ENCODE results near the gene SEPTIN3. TPM values are rescaled to one million over a fixed set of nuclear protein-coding genes. Genes with fewer than 3 reads are reported as not detected.
A peak's percentile ranks its signal among the peaks of the same experiment; 100 is the strongest.

The SEPTIN3 gene
- total RNA-seq, 5 donors from 2014 or later (not counting 1 experiment from before 2014, with no cell fraction given) = 0.10 to 0.30 (median 0.23) TPM

GRCh38 chr22:41925783-41926460 lies 43.3 kb upstream of the SEPTIN3 start:
- CTCF ChIA-PET = interaction anchor here (0.5 to 4.5 kb wide), 13 partner anchors 14 to 975 kb away, joined by 3 to 48 read pairs (median 4); partner anchors contain the start of genes SNU13 (in 1 of the 2) and SREBF2 (in 1 of the 2)
- DNase-seq (peak; percentile 39 to 86 (median 69)), ATAC-seq (replicated peaks in 1 of 4) (peak; percentile 81 to 87 (median 86))
- H3K27ac ChIP-seq (ENCODE audit: low read length) = no peak overlapping the region
- H3K4me3 ChIP-seq (ENCODE audit: control insufficient read depth in 1 of 2, extremely low read depth in 1 of 2, low read length in 1 of 2) = peak overlapping the region; percentile 32 to 37
- POLR2A ChIA-PET = interaction anchor here in 1 of 2 donors (0.8 to 1.0 kb wide), 3 partner anchors 14 to 125 kb away, joined by 5 to 9 read pairs (median 5); partner anchors contain the start of gene CCDC134
- no peaks in the 10 kb centered on the region for H3K36me3 ChIP-seq (ENCODE audit: control insufficient read depth in 2 of 2, extremely low read depth in 1 of 2, insufficient read depth in 1 of 2, low read length in 1 of 2)
- no peaks in the 10 kb centered on the region for H3K9me3 ChIP-seq
- no peaks in the 10 kb centered on the region for H3K9me3 Mint-ChIP-seq
- peak overlapping the region; percentile 39 to 69 for H3K27ac Mint-ChIP-seq
- H3K27me3 Mint-ChIP-seq = no peaks in the 10 kb centered on the region
- 6% methylated on average over 29 of the region's 48 CpGs for WGBS (ENCODE audit: insufficient coverage)
- peaks cover 16 to 24% (median 21%) of the 10 kb centered on the region in 3 donors for H3K4me1 Mint-ChIP-seq
- H3K4me1 ChIP-seq (ENCODE audit: control insufficient read depth in 1 of 2, extremely low read depth in 1 of 2, insufficient read depth in 2 of 2, low read length in 2 of 2) = peaks cover 0 to 34% of the 10 kb centered on the region in 2 experiments
- H3K27me3 ChIP-seq (replicated peaks in 1 of 2; ENCODE audit: control insufficient read depth in 2 of 2, extremely low read depth in 1 of 2, insufficient read depth in 2 of 2, low read length in 1 of 2) = peaks cover 0 to 19% of the 10 kb centered on the region in 2 experiments
- H3K36me3 Mint-ChIP-seq = no peaks in the 10 kb centered on the region
- peak overlapping the region; percentile 78 to 79 (median 79) for H3K4me3 Mint-ChIP-seq

GRCh38 chr22:41927813-41928212 lies 41.4 kb upstream of the SEPTIN3 start:
- Histone ChIP-seq H3K4me3 (ENCODE audit: control insufficient read depth in 1 of 2, extremely low read depth in 1 of 2, low read length in 1 of 2) (no peak overlapping the region), H3K27me3 (replicated peaks in 1 of 2; ENCODE audit: control insufficient read depth in 2 of 2, extremely low read depth in 1 of 2, insufficient read depth in 2 of 2, low read length in 1 of 2) (peaks cover 0 to 19% of the 10 kb centered on the region in 2 experiments), H3K9me3 (no peaks in the 10 kb centered on the region), H3K36me3 (ENCODE audit: control insufficient read depth in 2 of 2, extremely low read depth in 1 of 2, insufficient read depth in 1 of 2, low read length in 1 of 2) (no peaks in the 10 kb centered on the region), H3K4me1 (ENCODE audit: control insufficient read depth in 1 of 2, extremely low read depth in 1 of 2, insufficient read depth in 2 of 2, low read length in 2 of 2) (peaks cover 0 to 34% of the 10 kb centered on the region in 2 experiments), H3K27ac (ENCODE audit: low read length) (no peak overlapping the region)
- WGBS (ENCODE audit: insufficient coverage) = 87% methylated on average over 5 of the region's 6 CpGs
- Mint-ChIP-seq H3K27me3 (no peaks in the 10 kb centered on the region), H3K9me3 (no peaks in the 10 kb centered on the region), H3K36me3 (no peaks in the 10 kb centered on the region), H3K4me3 (peak overlapping the region in 2 of 3 donors; percentile 74 to 76), H3K4me1 (peaks cover 16 to 29% (median 21%) of the 10 kb centered on the region in 3 donors), H3K27ac (peak overlapping the region in 1 of 2 donors; percentile 71)
- POLR2A ChIA-PET = no interaction called here
- DNase-seq (no peak), ATAC-seq (replicated peaks in 1 of 4) (no peak)
- CTCF ChIA-PET = interaction anchor here in 1 of 2 donors (4.5 kb wide), 1 partner anchor 12 kb away, joined by 48 read pairs; no protein-coding TSS in a partner anchor

- CTCF ChIA-PET = interaction anchor here (0.6 to 4.5 kb wide), 3 partner anchors 11 to 156 kb away, joined by 3 to 48 read pairs (median 7); no protein-coding TSS in a partner anchor
- H3K27me3 Mint-ChIP-seq = no peaks in the 10 kb centered on the region
- no peak overlapping the region for H3K4me3 ChIP-seq (ENCODE audit: control insufficient read depth in 1 of 2, extremely low read depth in 1 of 2, low read length in 1 of 2)
- H3K4me1 ChIP-seq (ENCODE audit: control insufficient read depth in 1 of 2, extremely low read depth in 1 of 2, insufficient read depth in 2 of 2, low read length in 2 of 2) = peaks cover 0 to 37% of the 10 kb centered on the region in 2 experiments
- no peak for ATAC-seq (replicated peaks in 1 of 4)
- no peaks in the 10 kb centered on the region for H3K9me3 Mint-ChIP-seq
- H3K36me3 Mint-ChIP-seq = no peaks in the 10 kb centered on the region
- H3K27me3 ChIP-seq (replicated peaks in 1 of 2; ENCODE audit: control insufficient read depth in 2 of 2, extremely low read depth in 1 of 2, insufficient read depth in 2 of 2, low read length in 1 of 2) = peaks cover 0 to 17% of the 10 kb centered on the region in 2 experiments
- no peak overlapping the region for H3K27ac ChIP-seq (ENCODE audit: low read length)
- peaks cover 17 to 30% (median 21%) of the 10 kb centered on the region in 3 donors for H3K4me1 Mint-ChIP-seq
- POLR2A ChIA-PET = no interaction called here
- no peaks in the 10 kb centered on the region for H3K9me3 ChIP-seq
- 67% methylated on average over 10 of the region's 14 CpGs for WGBS (ENCODE audit: insufficient coverage)
- no peaks in the 10 kb centered on the region for H3K36me3 ChIP-seq (ENCODE audit: control insufficient read depth in 2 of 2, extremely low read depth in 1 of 2, insufficient read depth in 1 of 2, low read length in 1 of 2)
- H3K27ac Mint-ChIP-seq = no peak overlapping the region
- H3K4me3 Mint-ChIP-seq = peak overlapping the region in 2 of 3 donors; percentile 6 to 16
- no peak for DNase-seq
These were observed 40.4 kb upstream of the SEPTIN3 start for GRCh38 chr22:41928593-41929417.

GRCh38 chr22:41929418-41929810 lies 39.8 kb upstream of the SEPTIN3 start:
- WGBS (ENCODE audit: insufficient coverage) = 93% methylated on average over 8 of the region's 8 CpGs
- H3K27me3 Mint-ChIP-seq = no peaks in the 10 kb centered on the region
- Histone ChIP-seq H3K9me3 (no peaks in the 10 kb centered on the region), H3K36me3 (ENCODE audit: control insufficient read depth in 2 of 2, extremely low read depth in 1 of 2, insufficient read depth in 1 of 2, low read length in 1 of 2) (no peaks in the 10 kb centered on the region), H3K27me3 (replicated peaks in 1 of 2; ENCODE audit: control insufficient read depth in 2 of 2, extremely low read depth in 1 of 2, insufficient read depth in 2 of 2, low read length in 1 of 2) (peaks cover 0 to 17% of the 10 kb centered on the region in 2 experiments), H3K27ac (ENCODE audit: low read length) (no peak overlapping the region), H3K4me1 (ENCODE audit: control insufficient read depth in 1 of 2, extremely low read depth in 1 of 2, insufficient read depth in 2 of 2, low read length in 2 of 2) (peaks cover 0 to 37% of the 10 kb centered on the region in 2 experiments), H3K4me3 (ENCODE audit: control insufficient read depth in 1 of 2, extremely low read depth in 1 of 2, low read length in 1 of 2) (no peak overlapping the region)
- no peaks in the 10 kb centered on the region for H3K36me3 Mint-ChIP-seq
- H3K4me3 Mint-ChIP-seq = peak overlapping the region in 1 of 3 donors; percentile 6
- ATAC-seq (replicated peaks in 1 of 4) (no peak), DNase-seq (no peak)
- peaks cover 17 to 30% (median 21%) of the 10 kb centered on the region in 3 donors for H3K4me1 Mint-ChIP-seq
- H3K27ac Mint-ChIP-seq = no peak overlapping the region
- ChIA-PET CTCF (interaction anchor here in 1 of 2 donors (4.5 kb wide), 1 partner anchor 11 kb away, joined by 48 read pairs; no protein-coding TSS in a partner anchor), POLR2A (no interaction called here)
- no peaks in the 10 kb centered on the region for H3K9me3 Mint-ChIP-seq

GRCh38 chr22:41931701-41932269 lies 37.5 kb upstream of the SEPTIN3 start:
- ChIA-PET CTCF (no interaction called here), POLR2A (no interaction called here)
- H3K27me3 ChIP-seq (replicated peaks in 1 of 2; ENCODE audit: control insufficient read depth in 2 of 2, extremely low read depth in 1 of 2, insufficient read depth in 2 of 2, low read length in 1 of 2) = peaks cover 0 to 5% of the 10 kb centered on the region in 2 experiments
- peaks cover 12 to 33% (median 12%) of the 10 kb centered on the region in 3 donors for H3K4me1 Mint-ChIP-seq
- no peaks in the 10 kb centered on the region for H3K36me3 Mint-ChIP-seq
- H3K36me3 ChIP-seq (ENCODE audit: control insufficient read depth in 2 of 2, extremely low read depth in 1 of 2, insufficient read depth in 1 of 2, low read length in 1 of 2) = no peaks in the 10 kb centered on the region
- 87% methylated on average over 8 of the region's 10 CpGs for WGBS (ENCODE audit: insufficient coverage)
- H3K27me3 Mint-ChIP-seq = no peaks in the 10 kb centered on the region
- H3K4me3 ChIP-seq (ENCODE audit: control insufficient read depth in 1 of 2, extremely low read depth in 1 of 2, low read length in 1 of 2) = no peak overlapping the region
- H3K27ac ChIP-seq (ENCODE audit: low read length) = no peak overlapping the region
- no peak for ATAC-seq (replicated peaks in 1 of 4)
- H3K9me3 Mint-ChIP-seq = no peaks in the 10 kb centered on the region
- no peak overlapping the region for H3K4me3 Mint-ChIP-seq
- no peaks in the 10 kb centered on the region for H3K9me3 ChIP-seq
- no peak for DNase-seq
- peaks cover 0 to 25% of the 10 kb centered on the region in 2 experiments for H3K4me1 ChIP-seq (ENCODE audit: control insufficient read depth in 1 of 2, extremely low read depth in 1 of 2, insufficient read depth in 2 of 2, low read length in 2 of 2)
- H3K27ac Mint-ChIP-seq = peak overlapping the region; percentile 6 to 49

- H3K9me3 Mint-ChIP-seq = no peaks in the 10 kb centered on the region
- Histone ChIP-seq H3K27me3 (replicated peaks in 1 of 2; ENCODE audit: control insufficient read depth in 2 of 2, extremely low read depth in 1 of 2, insufficient read depth in 2 of 2, low read length in 1 of 2) (no peaks in the 10 kb centered on the region), H3K4me1 (ENCODE audit: control insufficient read depth in 1 of 2, extremely low read depth in 1 of 2, insufficient read depth in 2 of 2, low read length in 2 of 2) (peaks cover 0 to 22% of the 10 kb centered on the region in 2 experiments), H3K36me3 (ENCODE audit: control insufficient read depth in 2 of 2, extremely low read depth in 1 of 2, insufficient read depth in 1 of 2, low read length in 1 of 2) (no peaks in the 10 kb centered on the region), H3K27ac (ENCODE audit: low read length) (no peak overlapping the region), H3K9me3 (no peaks in the 10 kb centered on the region), H3K4me3 (ENCODE audit: control insufficient read depth in 1 of 2, extremely low read depth in 1 of 2, low read length in 1 of 2) (no peak overlapping the region)
- CTCF ChIA-PET = no interaction called here
- WGBS (ENCODE audit: insufficient coverage) = 94% methylated on average over 11 of the region's 12 CpGs
- ATAC-seq (replicated peaks in 1 of 4) = no peak
- H3K4me1 Mint-ChIP-seq = peaks cover 10 to 38% (median 11%) of the 10 kb centered on the region in 3 donors
- no peak for DNase-seq
- H3K36me3 Mint-ChIP-seq = no peaks in the 10 kb centered on the region
- peak overlapping the region in 1 of 2 donors; percentile 6 for H3K27ac Mint-ChIP-seq
- H3K27me3 Mint-ChIP-seq = no peaks in the 10 kb centered on the region
- no peak overlapping the region for H3K4me3 Mint-ChIP-seq
- POLR2A ChIA-PET = no interaction called here
These were observed 36.9 kb upstream of the SEPTIN3 start for GRCh38 chr22:41932353-41932752.

All from T-cell (primary cell).